Esophagus muscularis mucosa (tissue), 4 donors: ENCODE measurements around the gene CCDC85A. TPM values are rescaled to one million over a fixed set of nuclear protein-coding genes. Genes with fewer than 3 reads are reported as not detected.

Experiments
- DNase-seq: peaks from one replicate; pipeline ENCODE4 v3.0.0-alpha.2; 2017; ENCODE audit errors: extremely low spot score
- H3K27ac ChIP-seq, 4 donors: fragments of 200-600 bp; sonication (generic); replicated peaks in 1 of 4; 1 replicate in 3 of 4; 2 replicates in 1 of 4; pipeline ENCODE4 v1.5.1; 2016 to 2019; ENCODE audit warnings: mild to moderate bottlenecking in 1 of 4
- H3K27me3 ChIP-seq, 4 donors: fragments of 200-600 bp; sonication (generic); one replicate each; pipeline versions ENCODE4 v1.5.1 to v1.6.0; 2016 to 2019
- H3K36me3 ChIP-seq, 4 donors: fragments of 200-600 bp; sonication (generic); one replicate each; pipeline ENCODE4 v1.5.1; 2016 to 2019
- H3K4me1 ChIP-seq, 4 donors: fragments of 200-600 bp; sonication (generic); one replicate each; pipeline ENCODE4 v1.5.1; 2016 to 2019
- H3K4me3 ChIP-seq, 4 donors: fragments of 200-600 bp; sonication (generic); 1 replicate in 2 of 4; 2 replicates in 2 of 4; pipeline ENCODE4 v1.5.1; 2016 to 2019; ENCODE audit warnings: mild to moderate bottlenecking in 4 of 4, moderate library complexity in 1 of 4
- H3K9me3 ChIP-seq, 4 donors: fragments of 200-600 bp; sonication (generic); 1 replicate in 3 of 4; 2 replicates in 1 of 4; pipeline ENCODE4 v1.5.1; 2016 to 2019
- CTCF ChIP-seq, 3 experiments: fragments of 200-600 bp in 2 of 3; fragments of 450-650 bp in 1 of 3; sonication (generic) in 2 of 3; IDR thresholded peaks; one replicate each; pipeline ENCODE4 v1.5.1; 2017 to 2019; ENCODE audit warnings: antibody characterized with exemption in 3 of 3, mild to moderate bottlenecking in 2 of 3, moderate library complexity in 1 of 3
- EP300 ChIP-seq: sonication (generic); formaldehyde crosslinking; IDR thresholded peaks from one replicate; pipeline ENCODE4 v1.6.1; 2017; ENCODE audit warnings: antibody characterized with exemption
- POLR2A ChIP-seq: fragments of 450-650 bp; IDR thresholded peaks from one replicate; pipeline ENCODE4 v1.6.1; 2017; ENCODE audit warnings: antibody characterized with exemption, moderate library complexity, mild to moderate bottlenecking, low read depth
- POLR2AphosphoS5 ChIP-seq, 2 donors: sonication (generic); formaldehyde crosslinking; IDR thresholded peaks; one replicate each; pipeline ENCODE4 v1.6.1; 2017; ENCODE audit warnings: antibody characterized with exemption in 2 of 2
- WGBS: methylation state at CpG from one replicate; pipeline ENCODE4 v1.1.5; 2018; 5-methylcytosine and 5-hydroxymethylcytosine counted together
- intact Hi-C: fragments of 100-400 bp; cut with DNase I; formaldehyde crosslinking; loops from one replicate; pipeline ENCODE4 v1.15.1; 2023
- total RNA-seq, 4 donors: library from RNA; depleted of rRNA; stranded (reverse); fragments of >200 nt; gene quantifications; one replicate each; pipeline versions ENCODE4 v1.1.0 to v1.2.1, GENCODE V29; 2016

CCDC85A gene
- total RNA-seq, 4 donors from 2014 or later, result 4.0 to 6.7 (median 5.8) TPM

GRCh38 chr2:56222481-56222880 lies 38.7 kb downstream of the CCDC85A start:
- no peak for DNase-seq
- intact Hi-C loops, result no loop called here
- no peak overlapping the region for H3K27ac ChIP-seq
- no peaks in the 10 kb centered on the region for H3K4me1 ChIP-seq
- H3K36me3 ChIP-seq, result no peaks in the 10 kb centered on the region
- H3K4me3 ChIP-seq, result no peak overlapping the region
- TF ChIP-seq POLR2A (no peak), POLR2AphosphoS5 (IDR thresholded peaks at IDR 0.05) (no peak), EP300 (no peak)
- 79% methylated on average over 3 of the region's 3 CpGs for WGBS
- no peaks in the 10 kb centered on the region for H3K9me3 ChIP-seq
- no peaks in the 10 kb centered on the region for H3K27me3 ChIP-seq

DNA sequence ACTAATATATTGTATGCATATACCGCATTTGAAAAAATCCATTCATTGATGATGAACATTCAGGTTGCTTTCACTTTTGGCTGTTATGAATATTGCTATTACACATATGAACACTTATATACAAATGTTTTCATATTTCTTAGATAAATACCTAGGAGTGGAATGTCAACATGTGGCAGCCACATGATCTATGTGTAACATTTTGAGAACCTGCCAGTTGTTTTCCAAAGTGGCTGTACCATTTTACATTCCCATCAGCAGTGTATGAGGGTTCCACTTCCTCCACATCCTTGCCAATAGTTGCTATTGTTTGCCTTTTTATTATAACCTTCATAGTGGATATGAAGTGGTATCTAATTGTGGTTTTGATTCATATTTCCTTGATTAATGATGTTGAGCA lies 40.5 kb downstream of the CCDC85A start:
- Histone ChIP-seq H3K9me3 (no peaks in the 10 kb centered on the region), H3K36me3 (no peaks in the 10 kb centered on the region), H3K27me3 (peaks cover 0 to 3% (median 0%) of the 10 kb centered on the region in 4 donors), H3K4me3 (no peak overlapping the region), H3K4me1 (no peaks in the 10 kb centered on the region), H3K27ac (no peak overlapping the region)
- TF ChIP-seq CTCF (IDR thresholded peaks at IDR 0.05) (no peak), POLR2A (no peak), EP300 (no peak), POLR2AphosphoS5 (IDR thresholded peaks at IDR 0.05) (no peak)
- 94% methylated on average over 1 of the region's 1 CpG for WGBS
- intact Hi-C loops, result no loop called here
- no peak for DNase-seq

DNA sequence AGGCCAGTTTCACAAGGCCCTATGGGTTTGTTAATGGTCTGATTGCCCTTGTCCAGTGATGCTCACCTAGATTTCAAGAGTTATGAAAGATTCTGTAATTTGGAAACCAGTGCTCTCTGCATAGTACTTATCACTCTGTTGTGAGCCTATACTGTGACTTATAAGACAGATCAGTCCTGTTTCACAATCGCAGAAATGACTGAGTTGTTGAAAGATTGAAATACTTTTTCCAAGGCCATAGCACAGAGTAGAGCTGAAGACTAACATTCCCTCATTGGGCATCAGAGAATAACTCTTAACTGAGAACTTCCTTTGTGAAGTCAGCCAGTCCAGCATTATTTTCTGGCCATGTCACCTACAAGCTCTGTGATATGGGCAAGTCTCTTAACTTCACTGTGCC lies 44.0 kb downstream of the CCDC85A start:
- no peak for TF ChIP-seq POLR2A
- TF ChIP-seq POLR2AphosphoS5 (IDR thresholded peaks at IDR 0.05), result no peak
- TF ChIP-seq CTCF (IDR thresholded peaks at IDR 0.05), result no peak
- peaks cover 0 to 3% (median 0%) of the 10 kb centered on the region in 4 donors for H3K27me3 ChIP-seq
- WGBS, result 100% methylated on average over 1 of the region's 1 CpG
- intact Hi-C loops, result no loop called here
- H3K4me1 ChIP-seq, result no peaks in the 10 kb centered on the region
- no peaks in the 10 kb centered on the region for H3K36me3 ChIP-seq
- DNase-seq, result no peak
- H3K9me3 ChIP-seq, result no peaks in the 10 kb centered on the region
- H3K4me3 ChIP-seq, result no peak overlapping the region
- H3K27ac ChIP-seq, result no peak overlapping the region

- WGBS, result 85% methylated on average over 6 of the region's 6 CpGs
- intact Hi-C loops, result no loop called here
- H3K4me3 ChIP-seq, result no peak overlapping the region
- H3K27ac ChIP-seq, result no peak overlapping the region
- no peaks in the 10 kb centered on the region for H3K9me3 ChIP-seq
- no peaks in the 10 kb centered on the region for H3K36me3 ChIP-seq
- TF ChIP-seq POLR2A, result no peak
- TF ChIP-seq POLR2AphosphoS5 (IDR thresholded peaks at IDR 0.05), result no peak
- TF ChIP-seq EP300, result no peak
- no peak for TF ChIP-seq CTCF (IDR thresholded peaks at IDR 0.05)
- peaks cover 0 to 3% (median 0%) of the 10 kb centered on the region in 4 donors for H3K27me3 ChIP-seq
- no peak for DNase-seq
- H3K4me1 ChIP-seq, result no peaks in the 10 kb centered on the region
These were observed 45.7 kb downstream of the CCDC85A start for GRCh38 chr2:56229397-56230060.

DNA sequence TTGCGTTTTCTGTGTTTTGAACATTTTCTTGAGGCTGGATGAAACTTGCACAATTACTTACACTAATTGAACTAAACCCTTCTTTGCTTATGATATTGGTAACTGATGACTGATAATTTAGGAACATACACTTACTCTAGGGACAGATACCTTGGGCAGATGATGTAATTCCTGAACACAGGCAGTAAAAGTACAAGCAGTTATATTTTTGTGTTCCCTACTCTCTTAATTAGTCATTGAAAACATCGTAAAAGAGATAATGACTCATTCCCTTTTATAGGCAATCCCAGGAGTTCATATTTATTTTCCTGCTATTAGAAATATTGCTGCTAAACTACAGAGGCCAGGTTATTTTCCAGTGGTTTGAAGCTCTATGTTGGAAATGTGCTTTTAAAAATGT lies 46.4 kb downstream of the CCDC85A start:
- no peak for DNase-seq
- WGBS, result 70% methylated on average over 2 of the region's 2 CpGs
- no peak overlapping the region for H3K27ac ChIP-seq
- no peaks in the 10 kb centered on the region for H3K9me3 ChIP-seq
- peaks cover 0 to 3% (median 0%) of the 10 kb centered on the region in 4 donors for H3K27me3 ChIP-seq
- intact Hi-C loops, result no loop called here
- TF ChIP-seq POLR2A, result no peak
- TF ChIP-seq POLR2AphosphoS5 (IDR thresholded peaks at IDR 0.05), result no peak
- TF ChIP-seq CTCF (IDR thresholded peaks at IDR 0.05), result no peak
- no peak for TF ChIP-seq EP300
- H3K36me3 ChIP-seq, result no peaks in the 10 kb centered on the region
- no peaks in the 10 kb centered on the region for H3K4me1 ChIP-seq
- no peak overlapping the region for H3K4me3 ChIP-seq
